Lower leg skin (tissue), 3 donors: ENCODE measurements around the gene GABRG3.

ENCODE experiments used
- CTCF ChIP-seq, 3 donors: fragments of 450-650 bp; IDR thresholded peaks; one replicate each; pipeline ENCODE4 v1.5.1; 2016; ENCODE audit warnings: antibody characterized with exemption in 3 of 3, mild to moderate bottlenecking in 3 of 3, moderate library complexity in 2 of 3
- POLR2A ChIP-seq, 2 donors: fragments of 450-650 bp; IDR thresholded peaks; one replicate each; pipeline ENCODE4 v1.6.1; 2016 to 2017; ENCODE audit warnings: antibody characterized with exemption in 2 of 2, mild to moderate bottlenecking in 1 of 2, moderate library complexity in 1 of 2

DNA sequence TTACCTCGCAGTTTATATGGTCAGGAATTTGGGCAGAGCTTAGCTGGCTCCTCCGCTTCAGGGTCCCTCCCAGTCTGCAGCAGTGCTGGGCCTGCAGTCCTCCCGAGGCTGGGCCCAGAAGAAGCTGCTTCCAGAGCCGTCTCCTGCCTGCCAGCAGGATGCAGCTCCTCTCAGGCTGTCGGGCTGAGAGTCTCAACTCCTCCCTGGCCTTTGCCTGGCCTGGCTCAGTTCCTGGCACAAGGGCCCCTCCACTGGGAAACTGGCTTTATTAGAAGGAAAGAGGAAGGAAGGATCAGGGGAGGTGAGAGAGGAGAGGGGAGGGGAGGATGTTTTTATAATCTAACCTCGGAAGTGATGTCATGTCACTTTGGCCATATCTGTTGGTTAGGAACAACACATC is 72.8 kb downstream of the GABRG3 start:
- TF ChIP-seq CTCF (IDR thresholded peaks at IDR 0.05) (no peak), POLR2A (IDR thresholded peaks at IDR 0.05) (no peak)
